NK-92 treated with Interleukin-12 subunit alpha and Interleukin-12 subunit beta, amount 100 ng/mL, for 24 hours (cell line): Measurements from ENCODE around the gene NACC1.
A peak's percentile ranks its signal among the peaks of the same experiment; 100 is the strongest.

ENCODE experiments used
- DNase-seq: peaks from one replicate; lab custom pipeline; 2025; lab: John Stamatoyannopoulos, UW

Gene NACC1

GRCh38 chr19:13117772-13118423, at the start of gene NACC1:
Gene NACC1, plus strand, starts transcription at chr19:13118264. Its CDS starts 16,944 bp downstream, at chr19:13135208.
- DNase-seq = peak; percentile 78

DNA sequence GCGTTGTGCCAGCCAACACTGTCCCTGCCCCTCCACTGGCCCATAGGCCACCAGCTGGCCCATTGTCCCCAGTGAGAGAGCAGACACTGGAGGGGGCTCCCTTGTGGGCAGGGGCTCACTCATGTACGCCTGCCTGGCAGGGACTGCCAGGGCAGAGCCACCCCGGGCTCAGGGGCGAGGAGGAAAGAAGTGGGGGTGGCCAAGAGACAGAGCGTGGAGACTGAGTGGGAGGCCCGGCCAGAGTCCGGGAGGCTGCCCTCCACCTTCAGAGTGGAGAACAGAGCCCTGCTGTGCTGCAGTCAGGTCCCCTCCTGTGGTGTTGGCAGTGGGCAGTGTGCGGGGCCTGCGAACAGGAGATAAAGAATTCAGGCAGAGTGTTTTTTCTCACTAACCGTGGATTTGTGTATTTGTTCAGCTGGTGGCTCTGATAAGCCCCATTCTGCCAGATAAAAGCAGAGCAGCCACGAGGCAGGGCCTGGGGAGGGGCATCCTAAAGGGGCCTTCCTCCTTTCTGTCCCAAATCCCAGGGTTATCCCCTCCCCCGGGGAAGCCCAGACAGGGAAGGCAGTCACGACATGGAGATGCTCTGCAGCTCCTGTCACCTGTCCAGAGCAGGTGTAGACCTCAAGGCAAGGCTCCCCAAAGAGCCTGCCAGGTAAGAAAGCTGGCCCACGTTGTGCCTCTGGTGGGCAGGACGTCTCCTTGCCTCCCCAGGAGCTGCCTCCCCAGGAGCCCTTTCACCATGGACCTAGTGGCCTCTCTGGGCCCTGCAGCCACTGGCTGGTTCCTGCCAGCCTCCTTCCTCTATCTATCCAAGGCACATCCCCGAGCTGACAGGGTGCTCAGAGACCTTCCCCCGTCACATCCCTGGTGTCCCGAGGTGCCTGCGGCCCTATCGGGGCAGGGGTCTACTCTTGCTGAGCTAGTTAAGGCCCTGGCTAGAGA, 48.4 kb upstream of the NACC1 start:
- no peak for DNase-seq

GRCh38 chr19:13070425-13071140, 47.5 kb upstream of the NACC1 start:
- no peak for DNase-seq

DNA sequence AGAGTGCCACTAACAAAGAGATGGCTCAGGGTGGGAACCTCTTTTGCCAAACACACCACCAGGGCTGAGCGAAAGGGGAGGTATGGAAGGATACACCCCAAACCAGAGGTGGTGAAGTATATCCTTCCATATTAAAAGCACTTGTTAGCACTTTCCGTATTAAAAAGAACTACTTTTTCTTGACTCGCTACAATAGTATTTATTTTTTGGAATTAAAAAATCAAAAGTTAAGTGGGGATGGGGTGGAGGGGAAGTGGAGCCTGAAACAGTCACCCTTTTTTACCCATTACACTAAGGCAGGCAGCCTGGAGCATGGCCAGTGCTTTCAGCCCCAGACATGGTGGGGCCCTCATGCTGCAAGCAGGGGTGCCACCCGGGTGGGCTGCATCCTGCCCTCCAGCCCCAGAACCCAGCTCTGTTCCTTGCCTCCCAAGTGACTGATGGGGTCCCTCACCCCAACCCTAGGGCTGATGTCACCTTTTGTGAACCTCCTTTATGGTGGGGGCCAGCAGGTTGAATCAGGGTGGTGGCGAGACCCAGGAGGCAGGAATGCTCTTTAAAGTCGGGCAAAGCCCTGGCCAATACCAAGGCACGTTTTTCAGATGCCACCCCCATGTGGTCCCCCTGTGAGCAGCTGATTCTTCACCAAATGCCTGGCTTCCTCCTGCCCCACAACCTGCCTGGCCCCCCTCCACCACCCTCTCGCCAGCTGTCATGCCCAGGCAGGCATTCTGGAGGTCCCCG, 46.4 kb upstream of the NACC1 start:
- no peak for DNase-seq

- no peak for DNase-seq
Observed at GRCh38 chr19:13072188-13072908, 45.7 kb upstream of the NACC1 start.

GRCh38 chr19:13073263-13073662, 44.8 kb upstream of the NACC1 start:
- DNase-seq = no peak

DNA sequence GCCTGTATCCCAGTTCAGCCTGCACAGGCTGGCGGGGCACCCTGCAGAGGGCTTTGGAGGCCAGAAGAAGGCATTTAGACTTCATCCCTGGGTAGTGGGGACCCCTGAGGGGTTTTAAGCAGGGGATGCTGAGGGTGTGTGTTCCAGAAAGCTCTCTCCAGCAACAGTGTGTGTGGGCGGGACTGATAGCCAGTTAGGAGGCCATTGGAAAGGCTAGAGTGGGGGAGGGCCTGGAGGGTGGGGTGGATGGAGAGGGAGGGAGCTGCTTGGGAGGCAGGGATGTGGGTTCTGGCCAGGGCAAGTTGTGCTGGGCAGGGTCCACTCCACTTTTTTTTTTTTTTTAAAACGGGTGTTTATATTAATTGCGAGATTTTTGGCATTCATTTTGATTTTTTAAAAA, 43.7 kb upstream of the NACC1 start:
- no peak for DNase-seq

- no peak for DNase-seq
Observed at GRCh38 chr19:13076320-13076719, 41.7 kb upstream of the NACC1 start.

DNA sequence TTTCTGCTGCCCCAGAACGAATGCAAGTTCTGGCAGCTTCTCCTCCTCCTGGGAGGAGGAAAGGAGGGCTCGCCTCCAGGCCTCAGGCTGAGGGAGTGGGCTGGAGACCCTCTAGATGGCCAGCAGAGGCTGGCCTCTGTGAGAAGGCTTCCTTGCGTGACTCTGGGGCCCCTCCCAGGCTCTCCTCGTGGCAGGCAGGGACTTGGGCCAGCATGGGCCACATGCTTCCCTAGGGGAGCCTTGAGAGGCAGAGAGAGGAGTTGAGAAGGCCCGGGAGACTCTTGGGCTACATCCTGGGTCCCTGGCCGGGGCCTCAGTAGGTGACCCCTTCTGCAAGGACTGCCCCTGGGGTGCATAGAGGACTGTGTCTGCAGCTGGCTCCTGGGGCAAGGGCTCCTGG, 41.3 kb upstream of the NACC1 start:
- DNase-seq = no peak

DNA sequence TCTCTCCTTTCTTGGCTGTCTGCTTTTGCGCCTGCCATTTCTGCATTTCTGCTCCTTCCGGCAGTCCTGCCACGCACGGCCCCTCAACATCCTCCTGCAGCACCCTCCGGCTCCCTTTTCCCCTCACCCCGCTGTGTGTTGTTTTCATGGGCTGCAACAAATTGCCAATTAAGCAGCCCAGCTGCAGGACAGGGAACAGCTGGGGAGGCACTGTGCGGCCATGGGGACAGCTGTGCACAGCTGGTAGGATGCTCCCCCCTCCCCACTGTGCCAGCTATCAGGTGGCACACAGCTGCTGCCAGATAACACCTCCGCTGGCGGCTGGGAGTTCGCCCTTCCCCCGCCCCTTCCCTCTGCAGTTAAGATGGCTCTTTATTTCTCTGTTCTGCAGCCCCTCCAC, 40.8 kb upstream of the NACC1 start:
- DNase-seq = no peak

- DNase-seq = no peak
Observed at GRCh38 chr19:13078381-13078780, 39.7 kb upstream of the NACC1 start.

- DNase-seq = no peak
Observed at GRCh38 chr19:13078897-13079541, 39.0 kb upstream of the NACC1 start.

DNA sequence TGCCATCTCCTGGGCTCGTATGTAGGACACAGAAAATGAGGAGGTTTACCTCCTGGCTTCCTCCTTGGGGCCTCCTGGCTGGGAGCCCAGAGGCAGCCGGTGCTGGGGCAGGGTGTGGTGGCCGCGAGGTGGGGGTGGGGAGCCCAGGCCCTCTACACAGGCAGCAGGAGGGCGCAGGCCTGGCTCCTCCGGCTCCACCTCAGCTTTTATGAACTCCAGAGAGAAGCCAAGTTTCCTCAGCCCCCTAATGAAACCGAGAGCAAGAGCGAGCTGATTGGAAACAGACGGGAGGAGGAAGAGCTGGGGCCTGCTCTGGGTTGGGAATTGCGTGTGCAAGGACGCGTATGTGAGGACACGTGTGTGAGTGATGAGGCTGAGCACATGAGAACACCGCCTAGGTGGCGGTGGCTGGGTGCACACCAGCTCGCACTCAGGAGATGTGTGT, 38.5 kb upstream of the NACC1 start:
- no peak for DNase-seq

- no peak for DNase-seq
Observed at GRCh38 chr19:13082192-13083007, 35.7 kb upstream of the NACC1 start.

DNA sequence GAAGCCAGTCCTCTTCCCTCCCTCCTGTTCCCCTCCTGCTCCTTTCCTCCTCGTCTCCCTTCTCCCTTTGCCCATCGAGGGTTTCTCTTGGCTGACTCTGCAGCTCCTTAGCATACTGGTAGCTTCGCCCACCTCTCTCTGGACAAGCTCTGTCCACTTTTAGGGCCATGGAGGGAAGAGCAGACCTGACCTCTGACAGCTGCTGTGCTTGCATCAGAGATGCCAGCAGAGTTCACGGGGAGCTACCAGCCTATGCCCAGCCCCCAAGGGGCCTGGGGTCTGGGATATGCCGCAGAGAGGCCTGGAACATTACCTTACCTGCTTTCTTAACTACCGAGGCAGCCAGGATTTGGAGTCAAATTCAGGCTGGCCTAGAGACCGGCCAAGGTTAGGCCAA, 35.1 kb upstream of the NACC1 start:
- no peak for DNase-seq

DNA sequence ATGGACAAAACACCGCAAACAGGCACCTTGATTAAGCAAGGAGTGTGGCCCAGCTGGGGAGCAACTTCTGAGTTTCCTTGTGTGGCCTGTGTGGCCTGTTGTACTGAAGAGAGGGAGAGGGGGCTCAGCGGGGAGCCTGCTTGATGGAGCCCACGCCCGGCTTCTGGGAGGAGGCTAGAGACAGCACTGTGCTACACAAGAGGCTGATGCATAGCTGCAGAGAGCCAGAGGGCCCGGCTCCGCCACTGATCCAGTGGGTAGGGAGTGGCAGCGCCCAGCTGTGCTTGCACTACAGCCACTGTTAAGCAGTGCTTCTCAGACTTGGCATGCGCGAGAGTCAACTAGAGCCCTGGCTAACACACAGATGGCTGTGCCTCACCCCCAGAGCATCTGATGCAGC, 34.4 kb upstream of the NACC1 start:
- no peak for DNase-seq

- no peak for DNase-seq
Observed at GRCh38 chr19:13085666-13086065, 32.4 kb upstream of the NACC1 start.

DNA sequence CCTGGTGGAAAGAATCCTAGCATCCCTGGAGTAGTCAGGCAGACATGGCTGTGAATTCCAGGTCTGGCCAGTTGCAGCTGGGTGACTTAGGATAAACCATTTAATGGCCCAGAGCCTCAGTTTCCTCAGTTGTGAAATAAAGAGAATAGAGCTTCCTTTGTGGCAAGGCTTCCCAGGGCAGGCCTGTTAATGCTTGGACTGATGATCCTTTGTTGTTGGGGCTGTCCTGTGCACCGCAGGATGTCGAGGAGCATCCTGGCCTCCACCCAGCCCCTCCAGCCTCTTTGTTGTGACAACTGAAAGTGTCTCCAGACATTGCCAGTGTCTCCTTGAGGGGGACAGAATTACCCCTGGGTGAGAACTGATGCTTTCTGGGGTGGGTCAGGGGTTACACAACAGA, 31.7 kb upstream of the NACC1 start:
- DNase-seq = no peak

GRCh38 chr19:13087295-13087694, 30.8 kb upstream of the NACC1 start:
- no peak for DNase-seq
